ENCODE data around the gene ITLN1.

DNA sequence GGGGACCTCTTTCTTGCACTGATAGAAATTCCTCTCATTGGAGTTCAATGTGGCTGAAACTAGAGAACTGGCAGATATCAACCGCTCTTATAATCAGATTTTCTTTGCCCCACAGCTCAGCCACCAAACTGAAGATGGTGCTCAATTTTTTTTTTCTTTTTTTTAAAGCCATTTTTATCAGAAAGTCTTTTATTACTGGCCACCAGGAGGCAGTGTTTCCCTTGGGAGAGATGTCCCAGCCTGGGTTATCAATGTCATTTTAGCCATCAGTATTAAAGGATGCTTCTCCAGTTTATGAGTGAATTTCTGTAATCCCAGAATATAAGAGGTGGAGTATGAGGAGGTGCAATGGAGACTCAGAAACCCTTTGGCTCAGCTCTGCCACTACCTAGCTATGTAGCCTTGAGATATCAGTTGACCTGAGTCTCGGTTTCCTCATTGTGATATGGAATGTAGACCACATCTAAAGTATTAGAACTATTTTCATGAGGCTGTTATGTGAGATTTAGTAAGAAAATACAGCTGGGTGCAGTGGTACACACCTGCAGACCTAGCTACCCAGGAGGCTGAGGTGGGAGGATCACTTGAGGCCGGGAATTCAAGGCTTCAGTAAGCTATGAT is 49.9 kb downstream of the ITLN1 start:
- TF ChIP-seq, protein P1, sequence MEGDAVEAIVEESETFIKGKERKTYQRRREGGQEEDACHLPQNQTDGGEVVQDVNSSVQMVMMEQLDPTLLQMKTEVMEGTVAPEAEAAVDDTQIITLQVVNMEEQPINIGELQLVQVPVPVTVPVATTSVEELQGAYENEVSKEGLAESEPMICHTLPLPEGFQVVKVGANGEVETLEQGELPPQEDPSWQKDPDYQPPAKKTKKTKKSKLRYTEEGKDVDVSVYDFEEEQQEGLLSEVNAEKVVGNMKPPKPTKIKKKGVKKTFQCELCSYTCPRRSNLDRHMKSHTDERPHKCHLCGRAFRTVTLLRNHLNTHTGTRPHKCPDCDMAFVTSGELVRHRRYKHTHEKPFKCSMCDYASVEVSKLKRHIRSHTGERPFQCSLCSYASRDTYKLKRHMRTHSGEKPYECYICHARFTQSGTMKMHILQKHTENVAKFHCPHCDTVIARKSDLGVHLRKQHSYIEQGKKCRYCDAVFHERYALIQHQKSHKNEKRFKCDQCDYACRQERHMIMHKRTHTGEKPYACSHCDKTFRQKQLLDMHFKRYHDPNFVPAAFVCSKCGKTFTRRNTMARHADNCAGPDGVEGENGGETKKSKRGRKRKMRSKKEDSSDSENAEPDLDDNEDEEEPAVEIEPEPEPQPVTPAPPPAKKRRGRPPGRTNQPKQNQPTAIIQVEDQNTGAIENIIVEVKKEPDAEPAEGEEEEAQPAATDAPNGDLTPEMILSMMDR (conservative IDR thresholded peaks at IDR 0.05): peak; percentile 84
- no peak for TF ChIP-seq ZFX (IDR thresholded peaks at IDR 0.05)

Measured in C4-2B (cell line).